T-helper 17 cell (primary cell): ENCODE data around the gene SDC4. TPM values are rescaled to one million over a fixed set of nuclear protein-coding genes. Genes with fewer than 3 reads are reported as not detected.

Experiments used
- ATAC-seq: fragments of 150-1000 bp; cut with Tn5 transposase; 2 replicates; pipeline ENCODE4 v1.10.0; 2021; ENCODE audit warnings: mild to moderate bottlenecking, moderate library complexity
- DNase-seq, 3 donors: peaks; one replicate each; pipeline versions ENCODE4 v3.0.0 to v3.0.0-alpha.2; 2020 to 2021
- H3K9me3 ChIP-seq: one replicate; pipeline ENCODE4 v1.7.0; 2013; ENCODE audit warnings: low read length, mild to moderate bottlenecking; ENCODE audit not compliant: control insufficient read depth, poor library complexity, severe bottlenecking
- H3K27ac Mint-ChIP-seq: one replicate; pipeline ENCODE4 v1.8.0; 2022; ENCODE audit warnings: mild to moderate bottlenecking, moderate library complexity, mixed read lengths
- H3K27me3 Mint-ChIP-seq: one replicate; pipeline ENCODE4 v1.8.0; 2022; ENCODE audit warnings: mixed read lengths
- H3K36me3 Mint-ChIP-seq: one replicate; pipeline ENCODE4 v1.8.0; 2022; ENCODE audit warnings: low read depth, mixed read lengths
- H3K4me1 Mint-ChIP-seq: one replicate; pipeline ENCODE4 v1.8.0; 2022; ENCODE audit warnings: mild to moderate bottlenecking, mixed read lengths
- H3K4me3 Mint-ChIP-seq: one replicate; pipeline ENCODE4 v1.8.0; 2022; ENCODE audit warnings: mild to moderate bottlenecking, moderate library complexity, mixed read lengths
- total RNA-seq, 4 donors: library from RNA in 2 of 4; stranded (reverse) in 2 of 4; gene quantifications; one replicate each; pipeline ENCODE4 v1.2.3 and lab custom pipeline; 2022 to 2026

Gene SDC4
- total RNA-seq, 2 donors from 2014 or later, result 2.7 to 5.3 TPM

- peaks cover 69% of the 10 kb centered on the region for H3K27me3 Mint-ChIP-seq
These were observed 59.4 kb downstream of the SDC4 start for GRCh38 chr20:45288860-45289259.

GRCh38 chr20:45288376-45288775 is 59.8 kb downstream of the SDC4 start:
- H3K36me3 Mint-ChIP-seq, result no peaks in the 10 kb centered on the region
- no peak for ATAC-seq
- no peak overlapping the region for H3K4me3 Mint-ChIP-seq
- no peak for DNase-seq
- peaks cover 9% of the 10 kb centered on the region for H3K4me1 Mint-ChIP-seq
- peaks cover 70% of the 10 kb centered on the region for H3K27me3 Mint-ChIP-seq
- peak overlapping the region; percentile 72 for H3K27ac Mint-ChIP-seq
- no peaks in the 10 kb centered on the region for H3K9me3 ChIP-seq

More at GRCh38 chr20:45288860-45289259, 59.4 kb downstream of the SDC4 start:
- H3K36me3 Mint-ChIP-seq, result no peaks in the 10 kb centered on the region
- peaks cover 11% of the 10 kb centered on the region for H3K4me1 Mint-ChIP-seq
- no peaks in the 10 kb centered on the region for H3K9me3 ChIP-seq
- H3K27ac Mint-ChIP-seq, result peak overlapping the region; percentile 72
- ATAC-seq (no peak), DNase-seq (no peak)
- H3K4me3 Mint-ChIP-seq, result no peak overlapping the region

GRCh38 chr20:45283551-45284057 is 64.6 kb downstream of the SDC4 start:
- Mint-ChIP-seq H3K36me3 (peaks cover 7% of the 10 kb centered on the region), H3K4me1 (peaks cover 2% of the 10 kb centered on the region), H3K27ac (no peak overlapping the region), H3K4me3 (no peak overlapping the region), H3K27me3 (peaks cover 87% of the 10 kb centered on the region)
- ATAC-seq, result no peak
- H3K9me3 ChIP-seq, result no peaks in the 10 kb centered on the region
- DNase-seq, result no peak

- DNase-seq, result no peak
- H3K27me3 Mint-ChIP-seq, result peaks cover 86% of the 10 kb centered on the region
- H3K4me1 Mint-ChIP-seq, result peaks cover 2% of the 10 kb centered on the region
- H3K27ac Mint-ChIP-seq, result peak overlapping the region; percentile 3
- no peak for ATAC-seq
- H3K4me3 Mint-ChIP-seq, result no peak overlapping the region
- H3K9me3 ChIP-seq, result no peaks in the 10 kb centered on the region
- peaks cover 7% of the 10 kb centered on the region for H3K36me3 Mint-ChIP-seq
These were observed 65.3 kb downstream of the SDC4 start for GRCh38 chr20:45282700-45283550.

DNA sequence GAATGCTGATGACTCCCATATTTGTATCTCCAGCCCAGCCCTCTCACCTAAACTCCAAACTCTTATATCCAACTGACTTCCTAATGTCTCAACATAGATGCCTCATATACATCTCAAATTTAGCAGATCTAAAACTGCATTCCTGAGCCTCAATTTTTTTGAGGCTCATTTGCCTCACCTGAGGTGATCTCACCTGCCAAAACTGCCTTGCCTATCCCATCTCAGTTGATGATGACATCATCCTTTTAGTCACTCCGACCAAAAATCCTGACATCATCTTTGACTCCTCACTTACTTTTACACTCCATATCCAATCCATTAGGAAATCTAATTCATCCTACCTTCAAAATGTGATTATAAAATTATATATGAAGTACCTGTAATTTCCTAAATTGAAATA is 68.2 kb downstream of the SDC4 start:
- H3K27me3 Mint-ChIP-seq, result peaks cover 85% of the 10 kb centered on the region
- DNase-seq (no peak), ATAC-seq (no peak)
- no peak overlapping the region for H3K4me3 Mint-ChIP-seq
- H3K9me3 ChIP-seq, result no peaks in the 10 kb centered on the region
- peaks cover 7% of the 10 kb centered on the region for H3K36me3 Mint-ChIP-seq
- H3K27ac Mint-ChIP-seq, result no peak overlapping the region
- peaks cover 2% of the 10 kb centered on the region for H3K4me1 Mint-ChIP-seq

DNA sequence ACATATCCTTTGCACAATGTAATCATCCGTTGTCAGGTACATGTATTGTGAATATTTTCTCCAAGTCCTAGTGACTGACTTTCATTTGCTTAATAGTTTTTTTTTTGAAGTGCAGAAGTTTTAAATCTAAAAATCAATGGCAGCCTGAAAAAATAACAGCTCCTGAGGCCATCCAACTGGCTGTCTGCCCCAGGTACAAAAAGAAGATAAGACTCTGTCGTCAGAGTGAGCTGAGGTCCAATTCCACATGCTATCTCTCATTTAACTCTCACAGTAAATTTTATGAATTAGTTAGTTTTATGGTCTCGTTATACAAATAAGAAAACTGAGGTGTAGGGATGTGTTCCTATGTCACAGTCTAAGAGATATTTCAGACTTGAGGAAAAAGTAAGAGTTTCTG is 72.9 kb downstream of the SDC4 start:
- no peaks in the 10 kb centered on the region for H3K4me1 Mint-ChIP-seq
- no peaks in the 10 kb centered on the region for H3K9me3 ChIP-seq
- peaks cover 4% of the 10 kb centered on the region for H3K36me3 Mint-ChIP-seq
- no peak for DNase-seq
- H3K4me3 Mint-ChIP-seq, result no peak overlapping the region
- no peak for ATAC-seq
- peaks cover 88% of the 10 kb centered on the region for H3K27me3 Mint-ChIP-seq
- H3K27ac Mint-ChIP-seq, result no peak overlapping the region

Other genes starting within 250 kb of the SDC4 start
- gene KCNS1, start 247.3 kb downstream of the SDC4 start, total RNA-seq, result not detected
- not detected for gene WFDC5, start 233.2 kb downstream of the SDC4 start, total RNA-seq
- gene WFDC12, start 224.0 kb downstream of the SDC4 start, total RNA-seq, result not detected
- not detected for gene PI3, start 173.5 kb downstream of the SDC4 start, total RNA-seq
- not detected for gene SEMG1, start 141.4 kb downstream of the SDC4 start, total RNA-seq
- not detected for gene SEMG2, start 127.1 kb downstream of the SDC4 start, total RNA-seq
- gene SLPI, start 93.9 kb downstream of the SDC4 start, total RNA-seq, result not detected
- gene RBPJL, start 41.6 kb downstream of the SDC4 start, total RNA-seq, result not detected
- gene MATN4, start 40.1 kb downstream of the SDC4 start, total RNA-seq, result not detected
- gene SYS1, start 14.7 kb upstream of the SDC4 start, total RNA-seq, result 10 to 100 TPM; 93.3 to 99.5 TPM
- not detected for gene TP53TG5, start 29.9 kb upstream of the SDC4 start, total RNA-seq
- 10 to 100 TPM; 10.7 to 10.9 TPM for gene DBNDD2, start 59.9 kb upstream of the SDC4 start, total RNA-seq
- 100 to 1,000 TPM; 115 to 136 TPM for gene PIGT, start 67.7 kb upstream of the SDC4 start, total RNA-seq
- under 1 TPM in 1 of 2 donors, not detected in 1; 0.96 TPM for gene WFDC2, start 121.3 kb upstream of the SDC4 start, total RNA-seq
- not detected for gene SPINT3, start 167.2 kb upstream of the SDC4 start, total RNA-seq
- not detected for gene WFDC6, start 191.1 kb upstream of the SDC4 start, total RNA-seq
- gene EPPIN, start 199.0 kb upstream of the SDC4 start, total RNA-seq, result not detected
- gene WFDC8, start 230.9 kb upstream of the SDC4 start, total RNA-seq, result not detected